Heart left ventricle (tissue), 16 donors: ENCODE results near the gene MYO16. TPM values are rescaled to one million over a fixed set of nuclear protein-coding genes. Genes with fewer than 3 reads are reported as not detected.

Experiments used
- ATAC-seq, 4 donors: fragments of 200-7000 bp; cut with Tn5 transposase; one replicate each; pipeline ENCODE4 v1.9.1; 2020 to 2022; ENCODE audit warnings: moderate library complexity in 4 of 4, mild to moderate bottlenecking in 3 of 4, moderate number of reproducible peaks in 1 of 4
- DNase-seq, 5 donors: peaks; one replicate each; pipeline ENCODE4 v3.0.0-alpha.2; 2020
- H3K27ac ChIP-seq, 12 donors: fragments of 200-600 bp; sonication (generic) in 4 of 12; one replicate each; pipeline versions ENCODE4 v1.5.0 to v1.8.0; 2016 to 2022; ENCODE audit warnings: mild to moderate bottlenecking in 2 of 12
- H3K27me3 ChIP-seq, 9 donors: fragments of 200-600 bp; sonication (generic) in 2 of 9; one replicate each; pipeline versions ENCODE4 v1.5.1 to v1.8.0; 2016 to 2022; ENCODE audit warnings: mild to moderate bottlenecking in 3 of 9
- H3K36me3 ChIP-seq, 9 donors: fragments of 200-600 bp; sonication (generic) in 2 of 9; one replicate each; pipeline versions ENCODE4 v1.5.0 to v1.8.0; 2018 to 2022; ENCODE audit warnings: mild to moderate bottlenecking in 2 of 9
- H3K4me1 ChIP-seq, 12 donors: fragments of 200-600 bp; sonication (generic) in 4 of 12; one replicate each; pipeline versions ENCODE4 v1.5.0 to v1.8.0; 2016 to 2022; ENCODE audit warnings: mild to moderate bottlenecking in 3 of 12
- H3K4me3 ChIP-seq, 12 donors: fragments of 200-600 bp; sonication (generic) in 4 of 12; one replicate each; pipeline versions ENCODE4 v1.5.0 to v1.8.0; 2017 to 2022; ENCODE audit warnings: mild to moderate bottlenecking in 9 of 12, moderate library complexity in 4 of 12
- H3K9me3 ChIP-seq, 12 donors: fragments of 200-600 bp; sonication (generic) in 4 of 12; one replicate each; pipeline versions ENCODE4 v1.5.0 to v1.8.0; 2016 to 2022; ENCODE audit warnings: mild to moderate bottlenecking in 1 of 12
- CTCF ChIP-seq, 12 donors: fragments of 200-600 bp; sonication (generic) in 4 of 12; IDR thresholded peaks; one replicate each; pipeline versions ENCODE4 v1.5.0 to v1.8.0; 2018 to 2022; ENCODE audit warnings: antibody characterized with exemption in 12 of 12, mild to moderate bottlenecking in 5 of 12
- POLR2A ChIP-seq, 2 donors: fragments of 450-650 bp; IDR thresholded peaks; one replicate each; pipeline ENCODE4 v1.6.1; 2017; ENCODE audit warnings: antibody characterized with exemption in 2 of 2, mild to moderate bottlenecking in 2 of 2, moderate library complexity in 2 of 2
- WGBS, 4 donors: extraction: QIAGEN DNeasy Blood & Tissue Kit in 2 of 4; methylation state at CpG; one replicate each; pipeline versions ENCODE4 v1.1.5 to v1.1.7; 2013 to 2018; 5-methylcytosine and 5-hydroxymethylcytosine counted together
- intact Hi-C, 10 donors: fragments of 100-400 bp; cut with DNase I; formaldehyde crosslinking; loops; one replicate each; pipeline versions ENCODE4 v1.11.1 to v1.14.2; 2022
- polyA plus RNA-seq, 2 donors: library from polyadenylated mRNA; stranded (reverse); fragments of 200-250 nt; gene quantifications; one replicate each; pipeline ENCODE4 v1.2.3, GENCODE V29; 2013
- total RNA-seq, 9 donors: library from RNA; depleted of rRNA in 2 of 9; stranded (reverse); fragments of >200 nt in 2 of 9; fragmentation: NEBNext Ultra II Directional in 3 of 9; extraction: Animal tissue kit (Norgen Biotek cat#: 25700) in 3 of 9; gene quantifications; one replicate each; pipeline versions ENCODE4 v1.1.0 to v1.2.4, GENCODE V29; 2016 to 2023
- donor health status: ischemic (EF 13 %, LVEDD 7.1; RV severe dilation, severe dysfunction).
- donor health status: healthy with polysubstance abuse.
- donor health status: DM: no; HTN: yes; CAD: no.
- donor health status: DM: no; HTN: no; CAD: no.
- donor health status: ischemic (EF 25% LVEDD 6.9; RV normal size, moderate dysfunction).
- donor health status: ischemic (EF 25% LVEDD 5.7; RV mildly dilated, moderate dysfunction).
- donor health status: healthy.
- donor health status: DM: yes; HTN: yes; CAD: no.
- donor health status: ischemic (EF 35%, LVEDD 5.7; RV mildly dilated, moderate dysfunction).
- donor health status: nonischemic (EF 11% LVEDD 7.7; RV severe dilation, severe dysfunction).
- donor health status: DM: yes; HTN: yes; CAD: no.
- donor health status: PGD.
- donor health status: ischemic (EF 29% LVEDD 5.4; RV normal size, mild dysfunction).
- donor health status: nonischemic (EF 23%, LVEDD 6.1; RV moderate dilation, normal function).

MYO16 gene
- total and polyA plus RNA-seq, 11 donors: 0.16 to 5.2 (median 0.81) TPM

GRCh38 chr13:108776650-108777049, 147.2 kb downstream of the MYO16 start:
- H3K4me1 ChIP-seq: no peaks in the 10 kb centered on the region
- H3K4me3 ChIP-seq: no peak overlapping the region
- H3K36me3 ChIP-seq: no peaks in the 10 kb centered on the region
- ATAC-seq (no peak), DNase-seq (no peak)
- no peak overlapping the region for H3K27ac ChIP-seq
- WGBS, 4 donors: 65 to 86% (median 78%) methylated on average over 3 of the region's 3 CpGs
- H3K9me3 ChIP-seq: no peaks in the 10 kb centered on the region
- no peak for TF ChIP-seq CTCF (IDR thresholded peaks at IDR 0.05)
- TF ChIP-seq POLR2A (IDR thresholded peaks at IDR 0.05): no peak
- intact Hi-C loops: no loop called here
- no peaks in the 10 kb centered on the region for H3K27me3 ChIP-seq

- no peaks in the 10 kb centered on the region for H3K36me3 ChIP-seq
- H3K4me3 ChIP-seq: no peak overlapping the region
- H3K9me3 ChIP-seq: no peaks in the 10 kb centered on the region
- 56 to 60% (median 60%) methylated on average over 9 of the region's 9 CpGs for WGBS, 4 donors
- ATAC-seq (no peak), DNase-seq (no peak)
- H3K27me3 ChIP-seq: no peaks in the 10 kb centered on the region
- TF ChIP-seq POLR2A (IDR thresholded peaks at IDR 0.05) (no peak), CTCF (IDR thresholded peaks at IDR 0.05) (no peak)
- no peaks in the 10 kb centered on the region for H3K4me1 ChIP-seq
- no peak overlapping the region for H3K27ac ChIP-seq
- intact Hi-C loops: no loop called here
Measured at GRCh38 chr13:108777421-108778420, 148.3 kb downstream of the MYO16 start.

GRCh38 chr13:108779308-108779707, 149.9 kb downstream of the MYO16 start:
- ATAC-seq: no peak
- H3K4me3 ChIP-seq: no peak overlapping the region
- H3K36me3 ChIP-seq: no peaks in the 10 kb centered on the region
- H3K27ac ChIP-seq: no peak overlapping the region
- H3K27me3 ChIP-seq: no peaks in the 10 kb centered on the region
- intact Hi-C loops: no loop called here
- DNase-seq: no peak
- H3K9me3 ChIP-seq: no peaks in the 10 kb centered on the region
- TF ChIP-seq CTCF (IDR thresholded peaks at IDR 0.05): no peak
- no peak for TF ChIP-seq POLR2A (IDR thresholded peaks at IDR 0.05)
- H3K4me1 ChIP-seq: no peaks in the 10 kb centered on the region
- 93 to 100% (median 97%) methylated on average over 2 of the region's 2 CpGs for WGBS, 4 donors

GRCh38 chr13:108780706-108781105, 151.3 kb downstream of the MYO16 start:
- TF ChIP-seq CTCF (IDR thresholded peaks at IDR 0.05) (no peak), POLR2A (IDR thresholded peaks at IDR 0.05) (no peak)
- peaks cover 0 to 8% (median 0%) of the 10 kb centered on the region in 12 donors for H3K4me1 ChIP-seq
- no peaks in the 10 kb centered on the region for H3K36me3 ChIP-seq
- intact Hi-C loops: no loop called here
- H3K27ac ChIP-seq: no peak overlapping the region
- ATAC-seq (no peak), DNase-seq (no peak)
- 80 to 99% (median 90%) methylated on average over 3 of the region's 3 CpGs for WGBS, 4 donors
- H3K4me3 ChIP-seq: no peak overlapping the region
- H3K9me3 ChIP-seq: no peaks in the 10 kb centered on the region
- no peaks in the 10 kb centered on the region for H3K27me3 ChIP-seq
